ENCODE results near the gene PDILT.

DNA sequence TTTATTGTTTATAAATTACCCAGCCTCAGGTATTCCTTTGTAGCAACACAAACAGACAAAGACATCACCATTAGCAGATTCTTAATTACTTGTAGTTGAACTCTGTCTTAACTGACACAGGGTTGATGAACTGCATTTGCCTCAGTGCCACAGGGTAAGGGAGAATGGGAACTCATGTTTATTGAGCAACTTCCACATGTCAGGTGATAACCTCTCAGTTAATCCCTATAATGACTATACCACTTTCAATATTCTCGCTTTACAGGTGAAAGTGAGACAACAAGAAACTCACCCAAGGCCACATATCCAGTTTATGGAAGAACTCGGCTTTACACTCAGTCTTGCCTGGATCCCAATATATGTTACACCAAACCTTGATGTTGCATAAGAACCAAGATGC is 8.6 kb downstream of the PDILT start:
- TF ChIP-seq, protein P1, sequence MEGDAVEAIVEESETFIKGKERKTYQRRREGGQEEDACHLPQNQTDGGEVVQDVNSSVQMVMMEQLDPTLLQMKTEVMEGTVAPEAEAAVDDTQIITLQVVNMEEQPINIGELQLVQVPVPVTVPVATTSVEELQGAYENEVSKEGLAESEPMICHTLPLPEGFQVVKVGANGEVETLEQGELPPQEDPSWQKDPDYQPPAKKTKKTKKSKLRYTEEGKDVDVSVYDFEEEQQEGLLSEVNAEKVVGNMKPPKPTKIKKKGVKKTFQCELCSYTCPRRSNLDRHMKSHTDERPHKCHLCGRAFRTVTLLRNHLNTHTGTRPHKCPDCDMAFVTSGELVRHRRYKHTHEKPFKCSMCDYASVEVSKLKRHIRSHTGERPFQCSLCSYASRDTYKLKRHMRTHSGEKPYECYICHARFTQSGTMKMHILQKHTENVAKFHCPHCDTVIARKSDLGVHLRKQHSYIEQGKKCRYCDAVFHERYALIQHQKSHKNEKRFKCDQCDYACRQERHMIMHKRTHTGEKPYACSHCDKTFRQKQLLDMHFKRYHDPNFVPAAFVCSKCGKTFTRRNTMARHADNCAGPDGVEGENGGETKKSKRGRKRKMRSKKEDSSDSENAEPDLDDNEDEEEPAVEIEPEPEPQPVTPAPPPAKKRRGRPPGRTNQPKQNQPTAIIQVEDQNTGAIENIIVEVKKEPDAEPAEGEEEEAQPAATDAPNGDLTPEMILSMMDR (IDR thresholded peaks at IDR 0.05): no peak
- TF ChIP-seq POLR2A (IDR thresholded peaks at IDR 0.05): no peak
